HUES64 (cell line): ENCODE data around the gene PLPP3.

Experiments
- H3K27ac ChIP-seq: 2 replicates; pipeline ENCODE4 v1.7.0; 2013; ENCODE audit warnings: low read depth, low read length, inconsistent platforms
- H3K27me3 ChIP-seq: 2 replicates; pipeline ENCODE4 v1.6.1; 2013; ENCODE audit warnings: mild to moderate bottlenecking, low read length; ENCODE audit not compliant: insufficient read depth
- H3K36me3 ChIP-seq: 2 replicates; pipeline ENCODE4 v1.6.1; 2013; ENCODE audit warnings: mild to moderate bottlenecking, low read length; ENCODE audit not compliant: insufficient read depth
- H3K4me1 ChIP-seq: 2 replicates; pipeline ENCODE4 v1.6.1; 2013; ENCODE audit warnings: mild to moderate bottlenecking, low read length, moderate library complexity; ENCODE audit not compliant: insufficient read depth
- H3K4me3 ChIP-seq: 2 replicates; pipeline ENCODE4 v1.5.1; 2013; ENCODE audit warnings: mild to moderate bottlenecking, low read length, moderate library complexity
- H3K9ac ChIP-seq: 2 replicates; pipeline ENCODE4 v1.6.1; 2013; ENCODE audit warnings: mild to moderate bottlenecking, low read depth, low read length
- H3K9me3 ChIP-seq: 2 replicates; pipeline ENCODE4 v1.6.1; 2013; ENCODE audit warnings: low read depth, low read length; ENCODE audit not compliant: insufficient read depth
- WGBS: fragments of 150-250, 120-280 bp; methylation state at CpG from one replicate; pipeline ENCODE4 v1.1.7; 2013; ENCODE audit warnings: missing lambda C conversion rate; 5-methylcytosine and 5-hydroxymethylcytosine counted together

The PLPP3 gene

GRCh38 chr1:56575865-56576264 is 3.5 kb downstream of the PLPP3 start:
- H3K27ac ChIP-seq = no peak overlapping the region
- H3K9me3 ChIP-seq = no peaks in the 10 kb centered on the region
- no peak overlapping the region for H3K9ac ChIP-seq
- peaks cover 52% of the 10 kb centered on the region for H3K4me1 ChIP-seq
- WGBS = 60% methylated on average over 3 of the region's 3 CpGs
- H3K27me3 ChIP-seq = no peaks in the 10 kb centered on the region
- peak overlapping the region; percentile 96 for H3K4me3 ChIP-seq
- no peaks in the 10 kb centered on the region for H3K36me3 ChIP-seq

- H3K9ac ChIP-seq = no peak overlapping the region
- peak overlapping the region; percentile 96; the same call in 1 of the 2 replicates for H3K4me3 ChIP-seq
- WGBS = 93% methylated on average over 4 of the region's 4 CpGs
- H3K9me3 ChIP-seq = no peaks in the 10 kb centered on the region
- no peak overlapping the region for H3K27ac ChIP-seq
- H3K27me3 ChIP-seq = no peaks in the 10 kb centered on the region
- no peaks in the 10 kb centered on the region for H3K36me3 ChIP-seq
- H3K4me1 ChIP-seq = peaks cover 59% of the 10 kb centered on the region
Observed at GRCh38 chr1:56574794-56575193, 4.6 kb downstream of the PLPP3 start.

- Histone ChIP-seq H3K9me3 (no peaks in the 10 kb centered on the region), H3K27me3 (no peaks in the 10 kb centered on the region), H3K27ac (0 out of 2 replicates have a peak overlapping the region, but pooled peaks have one; percentile 22), H3K4me3 (no peak overlapping the region), H3K36me3 (no peaks in the 10 kb centered on the region), H3K9ac (no peak overlapping the region), H3K4me1 (peaks cover 61% of the 10 kb centered on the region)
- 94% methylated on average over 4 of the region's 4 CpGs for WGBS
Observed at GRCh38 chr1:56573311-56573710, 6.1 kb downstream of the PLPP3 start.

GRCh38 chr1:56572334-56573050 is 6.9 kb downstream of the PLPP3 start:
- peaks cover 61% of the 10 kb centered on the region for H3K4me1 ChIP-seq
- 88% methylated on average over 4 of the region's 4 CpGs for WGBS
- no peak overlapping the region for H3K4me3 ChIP-seq
- H3K9me3 ChIP-seq = no peaks in the 10 kb centered on the region
- no peak overlapping the region for H3K27ac ChIP-seq
- H3K9ac ChIP-seq = no peak overlapping the region
- H3K36me3 ChIP-seq = 0 out of 2 replicates have a peak, but pooled peaks cover 4% of the 10 kb centered on the region
- H3K27me3 ChIP-seq = no peaks in the 10 kb centered on the region

GRCh38 chr1:56571448-56571847 is 7.9 kb downstream of the PLPP3 start:
- WGBS = 100% methylated on average over 1 of the region's 1 CpG
- H3K4me3 ChIP-seq = no peak overlapping the region

GRCh38 chr1:56570924-56571372 is 8.4 kb downstream of the PLPP3 start:
- no peaks in the 10 kb centered on the region for H3K9me3 ChIP-seq
- 87% methylated on average over 5 of the region's 5 CpGs for WGBS
- H3K36me3 ChIP-seq = 0 out of 2 replicates have a peak, but pooled peaks cover 4% of the 10 kb centered on the region
- peak overlapping the region; percentile 47; the same call in 1 of the 2 replicates for H3K27ac ChIP-seq
- H3K4me1 ChIP-seq = peaks cover 64% of the 10 kb centered on the region
- H3K4me3 ChIP-seq = no peak overlapping the region
- H3K27me3 ChIP-seq = no peaks in the 10 kb centered on the region
- H3K9ac ChIP-seq = no peak overlapping the region

More at GRCh38 chr1:56571448-56571847, 7.9 kb downstream of the PLPP3 start:
- Histone ChIP-seq H3K9me3 (no peaks in the 10 kb centered on the region), H3K27ac (no peak overlapping the region), H3K4me1 (peaks cover 64% of the 10 kb centered on the region), H3K36me3 (0 out of 2 replicates have a peak, but pooled peaks cover 4% of the 10 kb centered on the region), H3K9ac (no peak overlapping the region), H3K27me3 (no peaks in the 10 kb centered on the region)

GRCh38 chr1:56569661-56570060 is 9.7 kb downstream of the PLPP3 start:
- WGBS = 81% methylated on average over 1 of the region's 1 CpG
- H3K27ac ChIP-seq = no peak overlapping the region

GRCh38 chr1:56566994-56567393 is 12.4 kb downstream of the PLPP3 start:
- 26% methylated on average over 4 of the region's 5 CpGs for WGBS
- Histone ChIP-seq H3K9ac (no peak overlapping the region), H3K27me3 (no peaks in the 10 kb centered on the region), H3K36me3 (0 out of 2 replicates have a peak, but pooled peaks cover 4% of the 10 kb centered on the region), H3K4me3 (no peak overlapping the region), H3K9me3 (no peaks in the 10 kb centered on the region), H3K27ac (peak overlapping the region; percentile 35; the same call in 1 of the 2 replicates), H3K4me1 (peaks cover 75% of the 10 kb centered on the region)

More at GRCh38 chr1:56569661-56570060, 9.7 kb downstream of the PLPP3 start:
- H3K9me3 ChIP-seq = no peaks in the 10 kb centered on the region
- no peaks in the 10 kb centered on the region for H3K27me3 ChIP-seq
- peaks cover 61% of the 10 kb centered on the region for H3K4me1 ChIP-seq
- H3K9ac ChIP-seq = no peak overlapping the region
- 0 out of 2 replicates have a peak, but pooled peaks cover 4% of the 10 kb centered on the region for H3K36me3 ChIP-seq
- H3K4me3 ChIP-seq = no peak overlapping the region

GRCh38 chr1:56566061-56566744 is 13.2 kb downstream of the PLPP3 start:
- WGBS = 69% methylated on average over 8 of the region's 9 CpGs
- peak overlapping the region; percentile 35; the same call in 1 of the 2 replicates for H3K27ac ChIP-seq
- no peaks in the 10 kb centered on the region for H3K27me3 ChIP-seq
- H3K9me3 ChIP-seq = no peaks in the 10 kb centered on the region
- H3K4me1 ChIP-seq = peaks cover 69% of the 10 kb centered on the region
- no peak overlapping the region for H3K4me3 ChIP-seq
- 0 out of 2 replicates have a peak, but pooled peaks cover 4% of the 10 kb centered on the region for H3K36me3 ChIP-seq
- no peak overlapping the region for H3K9ac ChIP-seq

GRCh38 chr1:56564615-56565014 is 14.7 kb downstream of the PLPP3 start:
- 0 out of 2 replicates have a peak, but pooled peaks cover 4% of the 10 kb centered on the region for H3K36me3 ChIP-seq
- H3K27me3 ChIP-seq = no peaks in the 10 kb centered on the region
- H3K9me3 ChIP-seq = no peaks in the 10 kb centered on the region
- peak overlapping the region; percentile 87 for H3K27ac ChIP-seq
- H3K4me1 ChIP-seq = peaks cover 53% of the 10 kb centered on the region
- 42% methylated on average over 2 of the region's 2 CpGs for WGBS
- peak overlapping the region; percentile 2 for H3K9ac ChIP-seq
- no peak overlapping the region for H3K4me3 ChIP-seq

GRCh38 chr1:56563568-56563967 is 15.8 kb downstream of the PLPP3 start:
- H3K9ac ChIP-seq = 0 out of 2 replicates have a peak overlapping the region, but pooled peaks have one; percentile 6
- no peaks in the 10 kb centered on the region for H3K9me3 ChIP-seq
- H3K4me3 ChIP-seq = no peak overlapping the region
- 0 out of 2 replicates have a peak, but pooled peaks cover 4% of the 10 kb centered on the region for H3K36me3 ChIP-seq
- peak overlapping the region; percentile 70 for H3K27ac ChIP-seq
- H3K4me1 ChIP-seq = peaks cover 54% of the 10 kb centered on the region
- WGBS = 87% methylated on average over 2 of the region's 3 CpGs
- no peaks in the 10 kb centered on the region for H3K27me3 ChIP-seq
